ENCODE data around the gene CDC45.
"Not testable (repeated sequence)": the region's sequence is repeated elsewhere in the genome, so short reads cannot be mapped to it uniquely, and the experiment has no call there.

CDC45 gene

GRCh38 chr22:19479355-19480172 is at the start of gene CDC45:
CDC45 (plus strand) TSS chr22:19479920; CDS start chr22:19479969, 49 bp downstream.
- peak; percentile 88 for DNase-seq

- DNase-seq: no peak
Measured at GRCh38 chr22:19429950-19430889, 49.5 kb upstream of the CDC45 start.

GRCh38 chr22:19430890-19431541 is 48.7 kb upstream of the CDC45 start:
- no peak for DNase-seq

- DNase-seq: no peak
Measured at GRCh38 chr22:19431649-19432132, 48.0 kb upstream of the CDC45 start, which contains the start of gene HIRA. HIRA (minus strand) TSS chr22:19431733; CDS start chr22:19431476, 257 bp downstream.

GRCh38 chr22:19432133-19432851 is 47.4 kb upstream of the CDC45 start, which contains the start of gene MRPL40:
MRPL40 (plus strand) TSS chr22:19432545; CDS start chr22:19432555, 10 bp downstream.
- peak; percentile 76 for DNase-seq

- no peak for DNase-seq
Measured at GRCh38 chr22:19434401-19434800, 45.3 kb upstream of the CDC45 start.

GRCh38 chr22:19434829-19435580 is 44.7 kb upstream of the CDC45 start:
- no peak for DNase-seq

- DNase-seq: not testable (repeated sequence)
Measured at GRCh38 chr22:19436444-19437161, 43.1 kb upstream of the CDC45 start.

- no peak for DNase-seq
Measured at GRCh38 chr22:19438298-19438697, 41.4 kb upstream of the CDC45 start.

- DNase-seq: no peak
Measured at GRCh38 chr22:19440411-19441195, 39.1 kb upstream of the CDC45 start.

GRCh38 chr22:19442166-19442565 is 37.6 kb upstream of the CDC45 start:
- DNase-seq: no peak

- DNase-seq: no peak
Measured at GRCh38 chr22:19443544-19444211, 36.0 kb upstream of the CDC45 start.

GRCh38 chr22:19445279-19445982 is 34.3 kb upstream of the CDC45 start:
- DNase-seq: not testable (repeated sequence)

- no peak for DNase-seq
Measured at GRCh38 chr22:19446603-19447329, 33.0 kb upstream of the CDC45 start.

GRCh38 chr22:19447330-19448075 is 32.2 kb upstream of the CDC45 start, which contains the start of gene C22orf39:
C22orf39 (minus strand) TSS chr22:19447711; CDS start chr22:19447688, 23 bp downstream.
- DNase-seq: peak; percentile 83

GRCh38 chr22:19448076-19448607 is 31.6 kb upstream of the CDC45 start:
- DNase-seq: peak; percentile 55

All from NCI-H510A (cell line).